HG03135 (cell line): ENCODE data around the gene ARHGAP26.

Experiments used
- ATAC-seq: cut with Tn5 transposase; IDR thresholded peaks from one replicate; pipeline ENCODE4 v1.9.1; 2021; ENCODE audit warnings: mild to moderate bottlenecking, moderate library complexity; ENCODE audit not compliant: unreplicated experiment

The ARHGAP26 gene

DNA sequence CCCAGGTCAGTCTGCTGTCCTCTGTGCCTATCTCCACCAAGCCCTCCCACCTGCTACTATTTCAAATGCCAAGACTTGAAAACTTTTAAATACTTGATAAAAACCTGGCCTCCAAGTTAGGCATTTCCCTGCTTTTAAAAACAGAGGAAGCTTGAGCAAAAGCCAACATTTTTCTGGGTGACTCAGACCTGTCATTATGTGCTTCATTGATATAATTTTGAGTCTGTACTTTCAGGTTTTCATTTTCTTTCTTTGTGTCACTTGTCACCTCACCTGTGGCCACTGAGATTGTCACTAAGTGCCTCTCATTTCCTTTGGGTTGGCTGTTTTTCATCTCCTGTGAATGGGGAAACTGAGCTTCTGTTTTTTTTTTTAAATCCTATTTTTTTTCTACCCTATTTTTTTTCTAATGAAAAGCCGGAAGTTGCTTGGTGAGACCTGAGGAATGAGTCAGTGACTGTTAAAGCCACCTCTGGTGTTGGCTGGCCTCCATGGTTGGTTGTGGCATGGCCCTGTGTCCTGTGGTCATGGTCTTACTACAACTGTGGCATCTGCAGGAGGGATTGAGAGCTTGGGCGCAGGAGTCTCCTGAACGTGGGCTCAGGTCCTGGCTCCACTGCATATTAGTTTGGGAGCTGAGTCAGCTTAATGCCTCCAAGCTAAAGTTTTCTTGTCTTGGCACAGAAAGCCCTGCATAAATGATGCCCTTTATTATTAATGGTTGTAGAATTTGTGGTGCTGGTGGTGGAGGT, 56.7 kb downstream of the ARHGAP26 start:
- ATAC-seq = no peak

DNA sequence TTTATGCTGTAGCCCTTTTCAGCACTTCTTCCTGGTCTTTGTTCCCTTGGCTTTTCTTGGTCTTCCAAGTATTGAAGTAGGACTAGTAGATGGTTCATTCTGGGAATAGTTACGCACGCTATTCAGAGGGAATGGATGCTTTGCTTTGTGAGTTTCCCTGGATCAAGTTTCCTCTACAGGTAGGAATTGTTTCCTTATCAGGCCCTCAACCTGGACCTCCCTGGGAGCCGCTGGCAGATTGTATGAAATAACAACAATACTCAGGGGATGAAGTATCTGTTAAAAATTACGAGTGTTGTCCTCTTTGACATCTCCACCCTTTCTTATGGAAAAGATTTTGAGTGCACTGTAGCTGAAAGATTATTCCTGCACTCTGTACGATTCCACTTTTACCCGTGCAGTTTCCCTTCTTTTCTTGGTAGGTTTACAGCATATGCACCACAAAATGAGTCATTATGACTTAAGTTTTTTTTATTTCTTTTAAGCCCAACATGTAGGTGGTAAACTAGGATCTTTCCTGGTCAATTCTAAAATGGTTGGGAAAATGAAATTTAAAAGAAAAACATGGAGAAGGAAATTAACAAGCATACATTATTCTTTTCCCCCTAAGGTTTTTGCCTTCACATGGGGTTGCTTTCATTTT, 57.9 kb downstream of the ARHGAP26 start:
- no peak for ATAC-seq

DNA sequence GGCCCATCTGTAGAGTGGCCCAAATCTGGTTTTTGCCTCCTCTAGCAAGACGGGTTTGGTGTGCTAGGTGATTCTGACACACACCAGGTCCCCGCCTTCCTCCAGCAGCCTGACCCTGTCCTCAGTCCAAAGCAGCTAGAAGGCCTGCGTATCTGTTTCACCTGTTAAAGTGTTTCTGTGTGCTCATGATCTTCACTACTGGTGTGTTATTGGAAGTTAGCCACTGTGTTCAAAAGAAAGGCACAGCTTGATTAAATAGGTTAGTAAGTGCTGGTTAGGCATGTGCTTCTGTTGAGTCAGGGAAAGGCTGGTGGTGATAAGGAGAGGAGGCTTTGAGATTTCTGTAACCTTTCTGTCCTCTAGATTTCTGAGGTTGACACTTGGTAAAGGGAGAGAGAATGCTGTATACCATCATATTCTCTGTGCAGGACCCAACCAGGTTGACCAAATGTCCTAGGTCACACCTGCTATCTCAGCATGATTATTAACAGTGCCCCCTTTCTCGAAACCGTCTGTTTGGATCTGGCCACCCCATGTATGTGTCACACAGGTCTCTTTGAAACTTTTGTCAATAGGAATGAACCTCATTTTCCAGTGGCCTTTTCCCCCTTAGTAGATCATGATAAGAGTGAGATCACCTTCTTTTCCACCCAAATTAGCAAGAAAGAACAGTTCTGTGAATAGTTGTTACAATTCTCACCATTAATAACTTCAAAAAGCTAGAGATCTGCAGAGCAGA, 58.8 kb downstream of the ARHGAP26 start:
- ATAC-seq = no peak

DNA sequence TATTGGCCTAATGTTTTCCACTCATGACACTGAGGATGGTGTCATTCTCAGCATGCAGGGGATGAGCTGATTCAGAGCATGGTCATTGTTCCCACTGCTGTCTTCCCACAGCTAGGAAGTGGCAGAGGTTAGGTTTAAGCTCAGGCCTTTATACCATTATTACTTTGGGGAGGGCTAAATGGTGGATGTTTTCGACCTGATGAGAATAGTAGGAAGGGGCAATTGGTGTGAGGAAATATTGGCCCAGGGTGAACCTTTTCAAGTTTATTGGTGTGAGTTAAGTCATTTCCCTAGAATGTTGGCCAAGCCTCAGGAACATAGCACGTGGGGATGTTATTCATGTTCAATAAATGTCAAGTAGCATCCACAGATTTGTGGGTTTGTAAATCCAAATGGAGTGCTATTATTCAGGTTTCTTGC, 59.6 kb downstream of the ARHGAP26 start:
- ATAC-seq = no peak

DNA sequence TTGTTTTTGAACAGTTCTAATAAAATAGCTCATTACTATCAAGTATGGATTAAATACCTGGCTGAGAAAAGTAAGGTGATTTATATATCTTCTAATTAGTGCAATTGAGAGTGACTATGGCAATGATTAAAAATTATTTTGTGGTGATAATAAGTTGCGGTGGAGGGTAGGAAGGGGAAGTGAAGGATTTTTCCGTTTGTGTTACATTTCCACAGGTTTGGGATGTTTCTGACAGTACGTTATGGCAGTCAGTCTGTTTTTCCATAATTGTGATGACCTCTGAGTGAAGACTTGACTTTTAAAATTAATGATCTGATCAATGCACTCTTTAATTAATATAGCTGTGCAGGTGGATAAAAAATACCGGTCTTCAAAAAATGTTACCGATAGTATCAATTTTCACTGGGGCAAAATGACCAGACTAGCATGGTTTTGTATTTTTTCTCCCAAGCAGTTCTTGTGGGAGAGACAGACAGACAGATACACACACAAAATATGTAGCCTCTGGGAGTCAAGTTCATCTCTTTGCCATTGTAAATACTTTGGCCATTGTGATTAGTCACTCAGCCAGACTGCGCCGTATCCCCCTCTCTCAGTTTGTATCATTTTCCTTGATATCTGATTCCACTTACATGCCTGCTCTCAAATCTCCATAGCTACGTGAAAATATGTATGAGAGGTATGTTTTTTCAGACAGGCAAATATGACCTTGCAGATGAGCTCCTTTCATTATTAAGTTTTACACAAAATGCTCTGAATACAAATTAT, 60.2 kb downstream of the ARHGAP26 start:
- no peak for ATAC-seq

DNA sequence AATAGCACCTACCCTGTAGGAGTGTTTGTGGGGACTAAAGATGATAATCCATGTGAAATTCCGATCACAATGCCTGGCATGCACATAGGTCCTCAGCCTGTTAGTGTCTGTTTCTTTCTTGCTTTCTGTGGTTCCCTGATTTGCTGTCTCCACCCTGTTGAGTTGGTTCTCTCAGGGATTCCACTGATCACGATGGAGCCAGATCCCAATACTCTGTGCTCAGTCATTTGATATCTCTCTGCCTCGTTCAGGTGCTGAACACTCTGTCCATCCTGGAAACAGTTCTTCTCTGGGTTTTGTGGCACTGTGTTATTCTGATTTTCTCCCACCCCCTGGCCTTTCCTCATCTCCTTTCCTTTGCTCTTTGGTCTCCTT, 60.8 kb downstream of the ARHGAP26 start:
- no peak for ATAC-seq

DNA sequence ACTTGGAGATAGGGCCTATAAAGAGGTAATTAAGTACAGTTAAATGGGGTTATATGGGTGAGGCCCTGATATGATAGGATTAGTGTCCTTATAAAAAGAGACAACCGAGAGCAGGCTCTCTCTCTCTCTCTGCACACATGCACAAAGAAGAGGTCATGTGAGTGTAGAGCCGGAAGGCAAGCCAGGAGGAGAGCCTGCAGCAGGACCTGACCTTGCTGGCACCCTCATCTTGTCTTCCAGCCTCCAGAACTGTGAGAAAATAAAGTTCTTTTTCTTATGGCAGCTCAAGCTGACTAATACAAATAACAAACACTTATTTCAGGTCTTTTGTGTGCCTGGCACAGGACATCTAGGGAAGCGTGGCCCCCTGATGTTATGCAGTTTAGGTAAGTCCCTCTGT, 62.1 kb downstream of the ARHGAP26 start:
- no peak for ATAC-seq

DNA sequence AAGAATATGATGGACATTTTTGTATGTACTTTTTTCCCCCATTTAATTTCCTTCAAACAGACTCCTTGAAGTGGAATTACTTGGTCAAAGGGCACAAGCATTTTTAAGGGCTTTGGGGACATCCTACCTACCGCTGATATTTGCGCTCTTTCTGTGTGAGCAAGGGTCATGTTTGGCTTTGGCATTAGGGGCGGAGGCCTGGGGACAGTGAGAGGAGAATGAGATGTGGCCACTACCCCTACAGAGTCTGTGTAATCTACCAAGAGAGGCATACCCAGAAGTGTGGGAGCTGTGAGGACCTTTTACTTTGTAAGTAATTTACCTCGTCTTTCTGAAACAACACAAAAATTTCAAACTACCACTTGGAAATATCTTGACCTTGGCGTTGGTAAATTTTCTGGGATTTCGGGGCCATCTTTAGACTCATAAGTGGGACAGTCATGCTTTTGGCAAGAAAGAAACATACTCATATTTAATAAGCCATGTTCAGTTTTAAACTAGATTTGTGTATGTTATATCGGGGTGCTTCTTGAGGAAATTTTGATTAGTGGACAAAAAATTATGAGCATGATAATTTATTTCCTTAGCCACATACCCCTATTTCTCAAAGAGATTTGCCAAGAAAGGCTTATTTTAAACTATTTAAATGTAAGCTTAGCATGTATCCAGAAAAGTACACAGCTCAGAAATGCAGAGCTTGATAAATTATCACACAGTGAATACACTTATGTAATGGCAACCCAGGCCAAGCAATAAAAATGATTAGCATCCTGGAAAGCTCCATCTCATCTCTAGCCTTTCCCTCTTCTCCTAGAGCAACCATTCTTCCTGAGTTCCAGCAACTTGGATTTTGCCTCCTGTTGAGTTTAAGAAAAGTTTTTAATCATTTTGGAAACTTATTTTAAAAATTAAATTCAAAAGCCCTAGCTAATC, 63.6 kb downstream of the ARHGAP26 start:
- ATAC-seq = no peak

DNA sequence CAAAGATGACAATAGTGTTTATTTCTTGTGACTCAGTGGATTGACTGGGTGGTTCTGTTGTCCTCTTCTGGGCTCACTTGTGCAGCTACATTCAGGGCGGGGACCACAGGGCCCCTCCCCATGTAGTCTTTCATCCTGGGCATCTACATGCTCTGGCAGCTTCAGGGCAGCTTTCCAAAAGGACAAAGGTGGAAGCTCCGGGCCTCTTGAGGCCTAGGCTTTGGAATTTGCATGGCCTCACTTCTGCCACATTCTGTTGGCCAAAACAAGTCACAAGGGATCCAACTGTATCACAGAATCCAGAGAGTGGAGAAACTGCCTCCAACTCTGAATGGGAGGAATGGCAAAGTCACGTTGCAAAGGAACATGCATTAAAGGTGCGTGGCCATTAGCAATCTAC, 64.3 kb downstream of the ARHGAP26 start:
- no peak for ATAC-seq

DNA sequence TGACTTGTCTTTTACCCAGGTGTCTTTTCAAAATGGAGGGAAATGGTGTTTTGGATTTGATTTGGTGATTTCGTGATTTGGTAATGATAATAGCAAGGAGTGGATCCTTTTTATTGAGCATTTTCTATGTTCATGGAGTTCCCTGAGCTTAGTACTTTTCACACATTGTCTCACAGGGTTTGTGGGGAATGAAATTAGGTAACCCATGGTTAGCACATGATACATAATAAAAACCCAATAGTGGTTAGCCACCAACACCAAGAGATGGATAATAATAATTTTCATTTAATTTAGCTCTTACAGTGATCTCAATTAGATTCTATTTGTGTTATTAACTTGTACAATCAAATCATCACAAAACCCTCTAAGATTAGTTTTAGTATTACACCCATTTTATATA, 65.4 kb downstream of the ARHGAP26 start:
- no peak for ATAC-seq

DNA sequence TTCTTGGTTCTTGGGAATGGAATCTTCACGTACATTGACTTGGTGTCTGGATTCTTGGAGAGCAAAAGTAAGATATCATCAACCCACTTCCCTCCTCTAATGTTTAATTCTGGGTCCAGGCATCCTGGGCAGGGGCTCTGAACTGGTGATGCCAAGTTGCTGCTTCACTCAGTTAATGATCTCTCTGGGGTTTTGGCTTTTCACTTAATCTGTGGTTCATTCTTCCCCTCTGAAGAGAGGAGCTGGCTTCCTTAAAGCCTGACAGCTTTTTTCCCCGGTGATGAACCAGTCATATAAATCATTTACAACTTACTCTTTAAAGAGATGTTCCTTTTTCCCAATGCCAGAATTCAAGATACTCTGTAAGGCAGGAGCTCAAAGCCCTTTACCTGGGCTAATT, 65.9 kb downstream of the ARHGAP26 start:
- ATAC-seq = no peak

DNA sequence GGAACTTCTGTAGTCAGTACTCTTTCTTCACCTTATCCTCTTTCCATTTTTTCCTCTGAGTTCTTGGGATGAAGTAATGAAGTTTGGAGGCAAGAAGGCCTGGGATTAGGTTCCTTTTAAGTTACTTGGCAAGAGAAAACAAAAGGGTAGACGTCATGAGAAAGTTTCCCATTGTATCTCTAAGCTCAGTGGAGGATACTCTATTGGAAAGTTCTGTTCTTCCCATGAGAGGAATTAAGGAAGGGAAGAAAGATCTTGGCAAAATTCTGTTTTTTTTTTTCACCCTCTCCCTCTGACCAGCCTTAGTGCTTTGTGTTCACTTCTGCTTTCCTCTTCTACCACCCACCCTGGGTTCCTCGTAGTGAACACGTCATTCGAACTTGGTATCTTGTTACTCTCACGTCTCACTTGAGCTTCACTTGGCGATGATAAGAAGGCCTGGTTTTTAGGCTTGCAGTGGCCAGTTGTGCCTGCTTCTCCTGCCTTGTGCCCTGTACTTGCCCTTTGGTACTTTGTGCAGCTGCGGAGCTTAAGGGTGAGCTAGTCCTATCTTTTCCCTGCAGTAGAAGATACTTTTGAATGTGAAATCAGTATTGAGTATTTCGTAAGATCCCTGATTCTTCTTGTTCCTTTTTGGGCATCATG, 67.0 kb downstream of the ARHGAP26 start:
- no peak for ATAC-seq

DNA sequence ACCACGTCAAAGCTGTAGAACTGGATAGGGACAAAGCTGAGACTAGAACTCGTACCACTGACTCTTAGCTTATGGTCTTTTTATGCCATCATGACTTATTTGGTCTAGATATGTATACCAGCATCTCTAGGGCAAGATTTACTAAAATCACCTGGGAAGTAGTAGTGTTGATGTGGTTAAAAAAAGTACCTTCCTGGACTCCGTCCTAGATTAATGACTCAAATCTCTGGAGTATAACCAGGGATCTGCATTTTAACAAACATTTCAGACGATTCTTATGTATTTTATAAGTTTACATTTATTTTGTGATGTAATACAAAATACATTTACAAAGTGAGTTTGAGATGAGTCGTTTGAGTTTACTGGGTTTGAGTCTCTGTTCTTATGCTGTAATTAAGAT, 68.7 kb downstream of the ARHGAP26 start:
- ATAC-seq = no peak

DNA sequence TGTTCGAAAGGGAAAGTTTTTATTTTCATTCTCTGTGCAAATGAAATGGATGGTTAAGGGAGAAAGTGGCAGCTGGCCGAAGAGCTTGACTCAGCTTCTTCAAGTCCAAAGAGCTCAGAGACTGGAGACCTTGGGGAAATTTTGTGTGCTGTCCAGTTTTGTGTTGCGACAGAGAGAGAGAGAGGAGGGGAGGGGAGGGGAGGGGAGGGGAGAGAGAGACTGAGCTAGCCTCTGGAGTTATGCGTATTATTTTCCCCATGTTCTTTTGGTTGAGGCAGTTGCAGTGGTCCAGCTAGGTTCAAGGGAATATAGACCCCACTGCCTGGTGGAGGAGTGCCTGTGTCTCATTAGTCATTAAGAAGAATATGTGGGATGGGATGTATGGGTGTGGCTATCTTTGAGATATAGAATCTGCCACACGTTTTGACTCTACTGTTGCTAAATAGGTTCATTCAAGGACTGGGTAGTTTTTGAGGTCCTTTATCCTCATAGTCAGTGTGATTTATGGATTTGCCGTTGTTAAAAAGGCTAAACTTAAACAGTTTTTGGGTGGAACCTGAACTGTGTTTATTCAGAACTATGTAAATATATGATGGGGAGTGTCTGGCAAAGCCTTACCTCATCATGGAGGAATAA, 69.7 kb downstream of the ARHGAP26 start:
- no peak for ATAC-seq

DNA sequence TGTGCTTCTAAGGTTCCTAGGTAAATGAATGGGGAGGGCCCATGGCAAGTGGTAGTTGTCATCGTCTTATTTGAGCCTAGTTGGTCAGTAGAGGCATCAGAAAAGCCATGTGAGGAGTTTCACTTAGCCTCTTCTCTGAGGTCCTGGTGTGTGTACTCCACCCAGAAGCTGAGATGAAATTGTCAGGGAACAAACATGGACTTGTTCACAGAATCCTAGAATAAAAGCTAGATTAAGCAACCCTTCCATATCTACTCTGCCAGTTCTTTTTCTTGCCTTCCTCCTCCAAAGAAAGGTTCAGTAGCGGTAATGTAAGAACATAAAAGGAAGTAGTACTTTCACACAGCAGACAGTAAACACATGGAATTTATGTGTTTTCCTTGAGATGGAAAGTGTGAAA, 70.4 kb downstream of the ARHGAP26 start:
- no peak for ATAC-seq

DNA sequence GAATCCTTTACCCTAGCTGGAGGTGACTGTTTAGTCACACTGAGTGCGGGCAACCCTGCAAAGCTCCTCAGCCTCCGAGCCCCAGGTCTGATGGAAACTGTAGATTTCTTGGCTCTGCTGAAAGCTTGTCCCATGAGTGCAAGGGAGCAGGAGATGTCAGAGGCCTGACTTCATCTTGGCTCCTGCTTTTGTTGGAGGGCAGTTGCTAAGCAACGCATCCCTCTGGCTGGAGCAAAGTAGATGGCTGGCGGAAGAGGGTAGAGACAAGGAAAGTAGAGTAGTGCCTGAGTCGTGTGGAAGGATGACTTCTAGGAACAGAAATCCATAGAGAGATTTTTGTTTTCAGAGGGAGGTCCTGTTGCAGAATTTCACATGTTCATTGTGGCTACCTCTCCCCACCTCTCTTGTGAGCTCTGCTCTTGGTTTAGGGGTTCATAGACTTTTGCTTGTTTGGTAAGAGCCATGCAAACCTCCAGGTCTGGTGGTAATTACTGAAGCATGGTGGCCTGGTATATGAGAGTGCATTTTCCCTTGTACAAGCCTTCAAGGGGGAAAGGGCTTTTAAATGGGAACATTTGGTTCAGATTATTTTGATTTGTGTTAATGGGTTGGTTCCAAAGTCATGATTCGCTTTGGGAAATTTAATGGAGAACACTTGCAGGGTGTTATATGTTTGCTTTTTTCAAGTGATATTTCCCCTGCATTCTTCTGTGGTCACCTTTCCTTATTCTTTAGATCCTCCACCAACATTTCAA, 71.5 kb downstream of the ARHGAP26 start:
- ATAC-seq = no peak

DNA sequence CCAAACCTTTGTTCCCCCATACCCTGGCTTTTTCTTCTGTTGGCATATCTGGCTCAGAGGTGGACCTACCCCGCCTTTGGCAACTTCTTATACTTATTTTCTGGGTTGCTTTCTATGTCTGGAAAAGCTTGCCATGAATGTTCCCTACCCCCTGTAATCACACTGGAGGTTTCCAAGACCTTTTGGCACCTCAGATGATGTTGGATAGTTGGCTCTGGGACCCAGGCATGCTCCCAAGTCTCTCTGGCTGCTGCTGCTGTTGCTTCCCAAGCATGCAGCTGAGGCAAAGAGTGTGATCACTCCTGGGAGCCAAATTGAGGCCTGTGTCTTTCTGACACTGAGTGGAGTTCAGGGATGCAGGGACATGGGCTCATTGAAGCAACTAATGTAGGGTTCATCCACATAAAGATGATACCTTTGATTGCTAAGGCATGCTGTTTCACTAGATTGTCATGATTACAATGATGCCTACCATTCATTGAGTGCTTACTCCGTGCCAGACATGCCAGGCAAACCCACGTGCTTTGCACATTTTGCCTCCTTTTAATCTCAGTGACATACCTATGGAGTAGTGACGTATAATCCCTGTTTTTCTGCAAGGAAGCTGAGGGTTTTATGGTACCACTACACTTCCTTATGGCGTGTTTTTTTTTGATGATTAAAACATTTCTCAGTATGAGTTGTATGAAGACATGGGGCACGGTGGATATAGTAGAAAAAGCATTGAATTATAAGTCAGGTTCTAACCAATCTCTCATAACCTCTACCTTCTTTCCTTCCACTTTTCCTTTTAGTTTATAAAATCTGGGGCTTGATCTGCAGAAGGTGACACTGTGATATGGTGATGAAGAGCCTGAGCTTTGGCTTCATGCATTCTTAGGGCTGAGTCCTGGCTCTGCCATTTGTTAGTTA, 73.1 kb downstream of the ARHGAP26 start:
- ATAC-seq = no peak

DNA sequence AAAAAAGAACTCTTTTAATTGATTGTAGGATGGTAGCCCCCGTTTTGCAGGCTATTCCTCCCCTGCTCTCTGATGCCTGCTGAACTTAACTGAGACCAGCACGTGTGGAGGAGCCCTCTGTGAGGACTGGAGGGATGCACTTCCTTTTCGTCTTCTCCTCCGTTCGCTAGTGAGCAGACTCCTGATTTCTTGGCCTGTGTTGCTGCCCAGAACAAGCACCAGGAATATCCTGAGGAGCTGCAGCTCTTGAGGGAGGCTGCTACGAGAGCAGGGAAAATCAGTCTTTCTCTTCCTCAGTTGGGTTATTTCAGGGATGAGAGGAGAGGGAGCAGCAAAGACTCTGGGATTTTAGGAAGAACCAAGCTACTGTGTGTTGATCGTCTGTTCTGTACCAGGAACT, 74.7 kb downstream of the ARHGAP26 start:
- no peak for ATAC-seq
